Prostate gland (tissue), 2 donors: ENCODE data around the gene KYAT1. TPM values are rescaled to one million over a fixed set of nuclear protein-coding genes. Genes with fewer than 3 reads are reported as not detected.
"Not testable (repeated sequence)": the region's sequence is repeated elsewhere in the genome, so short reads cannot be mapped to it uniquely, and the experiment has no call there.

ENCODE experiments used
- DNase-seq: peaks from one replicate; pipeline ENCODE4 v3.0.0-alpha.2; 2019; ENCODE audit warnings: low spot score
- H3K27ac ChIP-seq, 2 donors: fragments of 200-600 bp; sonication (generic); 2 replicates each; pipeline ENCODE4 v1.5.1; 2017 to 2019
- H3K27me3 ChIP-seq: fragments of 200-600 bp; sonication (generic); replicated peaks from 2 replicates; pipeline ENCODE4 v1.5.1; 2019; ENCODE audit not compliant: insufficient read depth
- H3K36me3 ChIP-seq, 2 donors: fragments of 200-600 bp; sonication (generic); 1 replicate in 1 of 2; 2 replicates in 1 of 2; pipeline versions ENCODE4 v1.5.1 to v1.8.1; 2017 to 2019
- H3K4me1 ChIP-seq: fragments of 200-600 bp; sonication (generic); replicated peaks from 2 replicates; pipeline ENCODE4 v1.5.1; 2019
- H3K4me3 ChIP-seq, 2 donors: fragments of 200-600 bp; sonication (generic); 2 replicates each; pipeline ENCODE4 v1.5.1; 2017 to 2019
- H3K9me3 ChIP-seq: fragments of 200-600 bp; sonication (generic); 2 replicates; pipeline ENCODE4 v1.5.1; 2017
- POLR2A ChIP-seq: fragments of 450-650 bp; IDR thresholded peaks from one replicate; pipeline ENCODE4 v1.6.1; 2016; ENCODE audit warnings: antibody characterized with exemption, mild to moderate bottlenecking
- POLR2AphosphoS5 ChIP-seq: sonication (generic); formaldehyde crosslinking; IDR thresholded peaks from one replicate; pipeline ENCODE4 v1.6.1; 2017; ENCODE audit warnings: antibody characterized with exemption
- WGBS: methylation state at CpG from one replicate; pipeline ENCODE4 v1.1.5; 2018; 5-methylcytosine and 5-hydroxymethylcytosine counted together
- intact Hi-C: fragments of 100-400 bp; cut with DNase I; formaldehyde crosslinking; loops from one replicate; pipeline ENCODE4 v1.14.2; 2022
- total RNA-seq, 2 donors: library from RNA; depleted of rRNA; stranded (reverse); fragments of >200 nt; gene quantifications; one replicate each; pipeline ENCODE4 v1.1.0, GENCODE V29; 2016
- TF ChIP-seq, protein P1 (sequence below), 4 experiments: fragments of 200-600 bp in 2 of 4; fragments of 450-650 bp in 2 of 4; sonication (generic) in 2 of 4; IDR thresholded peaks; 1 replicate in 3 of 4; 2 replicates in 1 of 4; pipeline ENCODE4 v1.5.1; 2016 to 2019; ENCODE audit warnings: antibody characterized with exemption in 4 of 4, mild to moderate bottlenecking in 2 of 4, moderate library complexity in 2 of 4

KYAT1 gene
- total RNA-seq, 2 donors from 2014 or later = 13.1 to 24.1 TPM

DNA sequence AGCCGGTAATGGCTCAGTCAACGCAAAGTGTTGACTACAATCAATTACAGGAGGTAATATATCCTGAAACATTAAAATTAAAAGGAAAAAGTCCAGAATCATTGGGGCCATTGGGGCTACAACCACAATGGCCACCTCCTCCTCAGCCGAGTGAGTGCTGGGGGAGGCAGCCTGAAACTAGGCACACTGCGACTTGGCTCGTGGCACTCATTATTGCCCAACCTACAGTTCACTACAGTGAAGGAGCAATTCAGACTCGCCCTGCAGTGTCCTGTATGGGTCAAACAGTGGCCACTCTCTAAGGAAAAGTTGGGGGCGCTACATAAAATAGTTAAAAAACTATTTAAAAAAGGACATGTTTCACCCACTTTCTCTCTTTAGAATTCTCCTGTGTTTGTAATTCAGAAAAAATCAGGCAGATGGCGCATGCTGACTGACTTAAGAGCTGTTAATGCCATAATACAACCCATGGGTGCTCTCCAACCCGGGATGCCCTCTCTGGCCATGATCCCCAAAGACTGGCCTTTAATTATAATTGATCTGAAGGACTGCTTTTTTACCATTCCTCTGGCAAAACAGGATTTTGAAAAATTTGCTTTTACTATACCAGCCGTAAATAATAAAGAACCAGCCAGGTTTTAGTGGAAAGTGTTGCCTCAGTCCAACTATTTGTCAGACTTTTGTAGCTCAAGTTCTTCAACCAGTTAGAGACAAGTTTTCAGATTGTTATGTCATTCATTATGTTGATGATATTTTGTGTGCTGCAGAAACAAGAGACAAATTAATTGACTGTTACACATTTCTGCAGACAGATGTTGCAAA is 29.8 kb downstream of the KYAT1 start:
- H3K27ac ChIP-seq = peak overlapping the region; percentile 20 to 32
- H3K4me1 ChIP-seq, H3K9me3 ChIP-seq, H3K27me3 ChIP-seq, H3K4me3 ChIP-seq, H3K36me3 ChIP-seq, intact Hi-C loops: not testable (repeated sequence)
- DNase-seq = peak; percentile 62
- TF ChIP-seq, protein P1, sequence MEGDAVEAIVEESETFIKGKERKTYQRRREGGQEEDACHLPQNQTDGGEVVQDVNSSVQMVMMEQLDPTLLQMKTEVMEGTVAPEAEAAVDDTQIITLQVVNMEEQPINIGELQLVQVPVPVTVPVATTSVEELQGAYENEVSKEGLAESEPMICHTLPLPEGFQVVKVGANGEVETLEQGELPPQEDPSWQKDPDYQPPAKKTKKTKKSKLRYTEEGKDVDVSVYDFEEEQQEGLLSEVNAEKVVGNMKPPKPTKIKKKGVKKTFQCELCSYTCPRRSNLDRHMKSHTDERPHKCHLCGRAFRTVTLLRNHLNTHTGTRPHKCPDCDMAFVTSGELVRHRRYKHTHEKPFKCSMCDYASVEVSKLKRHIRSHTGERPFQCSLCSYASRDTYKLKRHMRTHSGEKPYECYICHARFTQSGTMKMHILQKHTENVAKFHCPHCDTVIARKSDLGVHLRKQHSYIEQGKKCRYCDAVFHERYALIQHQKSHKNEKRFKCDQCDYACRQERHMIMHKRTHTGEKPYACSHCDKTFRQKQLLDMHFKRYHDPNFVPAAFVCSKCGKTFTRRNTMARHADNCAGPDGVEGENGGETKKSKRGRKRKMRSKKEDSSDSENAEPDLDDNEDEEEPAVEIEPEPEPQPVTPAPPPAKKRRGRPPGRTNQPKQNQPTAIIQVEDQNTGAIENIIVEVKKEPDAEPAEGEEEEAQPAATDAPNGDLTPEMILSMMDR (IDR thresholded peaks at IDR 0.05) = peak; percentile 13 to 92 (median 74)
- TF ChIP-seq POLR2AphosphoS5 = peak; percentile 44
- WGBS = 70% methylated on average over 10 of the region's 10 CpGs

DNA sequence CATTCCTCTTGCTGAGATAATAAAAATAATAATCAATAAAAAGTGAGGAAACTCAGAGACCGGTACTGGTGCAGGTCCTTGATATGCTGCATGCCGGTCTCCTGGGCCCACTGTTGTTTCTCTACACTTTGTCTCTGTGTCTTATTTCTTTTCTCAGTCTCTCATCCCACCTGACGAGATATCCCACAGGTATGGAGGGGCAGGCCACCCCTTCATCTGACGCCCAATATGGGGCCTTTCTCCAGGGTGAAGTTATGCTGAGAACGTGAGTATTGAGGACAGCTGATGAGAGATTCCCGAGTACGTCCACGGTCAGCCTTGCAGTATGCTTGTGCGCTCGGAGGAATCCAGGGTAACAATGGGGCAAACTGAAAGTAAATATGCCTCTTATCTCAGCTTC is 30.7 kb downstream of the KYAT1 start:
- H3K9me3 ChIP-seq, intact Hi-C loops, DNase-seq, H3K4me3 ChIP-seq, H3K36me3 ChIP-seq, H3K27me3 ChIP-seq, H3K27ac ChIP-seq, H3K4me1 ChIP-seq: not testable (repeated sequence)
- 93% methylated on average over 10 of the region's 10 CpGs for WGBS

DNA sequence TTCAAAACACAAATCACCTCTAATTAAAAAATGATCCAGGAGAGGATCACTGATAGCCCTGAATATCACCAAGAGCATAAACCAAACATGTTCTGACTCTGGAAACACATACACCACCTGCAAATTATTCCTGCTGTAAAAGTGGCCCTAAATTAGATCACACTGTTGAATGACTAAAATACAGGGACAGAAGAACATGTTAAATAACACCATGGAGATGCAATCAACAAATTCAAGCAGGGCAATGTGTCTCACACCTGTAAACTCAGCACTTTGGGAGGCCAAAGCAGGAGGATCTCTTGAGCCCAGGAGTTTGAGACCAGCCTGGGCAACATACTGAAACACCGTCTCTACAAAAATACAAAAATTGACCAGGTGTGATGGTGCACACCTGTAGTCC is 33.9 kb downstream of the KYAT1 start:
- Histone ChIP-seq H3K9me3 (no peaks in the 10 kb centered on the region), H3K36me3 (no peaks in the 10 kb centered on the region), H3K4me3 (no peak overlapping the region), H3K27ac (no peak overlapping the region), H3K4me1 (no peaks in the 10 kb centered on the region), H3K27me3 (no peaks in the 10 kb centered on the region)
- no peak for TF ChIP-seq POLR2AphosphoS5
- TF ChIP-seq, protein P1 (IDR thresholded peaks at IDR 0.05) = no peak
- no peak for TF ChIP-seq POLR2A
- no peak for DNase-seq
- 100% methylated on average over 1 of the region's 1 CpG for WGBS
- intact Hi-C loops = no loop called here

DNA sequence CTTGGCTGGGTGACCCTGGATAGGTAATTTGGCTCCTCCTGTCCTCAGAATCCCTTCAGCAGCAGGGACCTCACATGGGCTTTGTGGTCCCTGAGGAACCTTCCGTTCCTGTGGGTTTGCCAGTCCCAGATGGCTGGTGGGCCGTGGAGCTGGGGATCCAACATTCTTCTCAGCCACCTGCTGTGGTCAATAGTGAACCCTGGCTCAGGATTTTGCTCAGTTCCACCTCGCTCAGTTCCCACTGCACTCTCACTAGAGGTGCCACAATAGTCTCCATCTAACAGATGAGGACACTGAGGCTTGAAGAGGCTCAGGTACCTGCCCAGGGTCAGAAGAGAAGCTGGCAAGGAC is 35.1 kb downstream of the KYAT1 start:
- intact Hi-C loops = no loop called here
- Histone ChIP-seq H3K27me3 (no peaks in the 10 kb centered on the region), H3K27ac (no peak overlapping the region), H3K9me3 (no peaks in the 10 kb centered on the region), H3K4me1 (no peaks in the 10 kb centered on the region), H3K36me3 (no peaks in the 10 kb centered on the region), H3K4me3 (no peak overlapping the region)
- DNase-seq = no peak
- TF ChIP-seq POLR2A = no peak
- TF ChIP-seq, protein P1 (IDR thresholded peaks at IDR 0.05) = no peak
- TF ChIP-seq POLR2AphosphoS5 = no peak
- WGBS = 94% methylated on average over 3 of the region's 3 CpGs

DNA sequence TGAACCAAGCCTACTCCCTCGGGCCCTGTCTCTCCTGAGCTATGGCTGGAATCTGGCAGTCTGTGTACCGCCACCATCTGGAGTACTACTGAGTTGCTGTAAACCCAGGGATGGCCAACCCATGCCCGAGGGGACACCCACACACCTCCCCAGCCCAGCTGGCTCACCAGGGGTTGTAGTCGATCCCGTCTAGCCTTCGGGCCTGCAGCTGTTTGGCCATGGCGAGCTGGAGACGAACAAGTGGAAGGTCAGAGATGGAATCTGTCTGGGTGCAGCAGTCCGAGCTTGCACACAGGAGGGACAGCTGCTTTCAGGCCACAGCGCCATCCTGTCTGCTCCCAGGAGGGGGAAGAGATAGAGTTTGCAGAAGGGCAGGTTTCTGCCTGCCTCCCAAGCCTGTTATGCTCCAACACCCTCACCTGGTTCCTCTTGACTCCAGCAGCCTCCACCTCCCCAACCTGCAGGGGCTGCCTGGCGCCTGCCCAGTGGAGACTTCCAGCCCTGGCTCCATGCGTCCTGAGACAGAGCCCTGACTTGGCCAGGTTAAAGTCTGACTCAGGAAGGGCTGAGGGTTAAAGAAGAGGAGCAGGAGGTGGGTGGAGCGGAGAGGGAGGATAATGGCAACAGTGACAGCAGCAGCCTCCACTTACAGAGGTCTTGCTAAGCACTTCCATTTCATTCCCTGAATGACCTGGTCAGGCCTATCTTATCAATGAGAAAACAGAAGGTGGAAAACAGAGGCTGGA is 36.4 kb downstream of the KYAT1 start:
- intact Hi-C loops = no loop called here
- TF ChIP-seq POLR2A (no peak), POLR2AphosphoS5 (peak; percentile 17)
- TF ChIP-seq, protein P1 (IDR thresholded peaks at IDR 0.05) = peak in 2 of 4 experiments; percentile 21 to 22
- 43% methylated on average over 13 of the region's 13 CpGs for whole genome bisulfite sequencing
- no peaks in the 10 kb centered on the region for H3K9me3 ChIP-seq
- no peaks in the 10 kb centered on the region for H3K36me3 ChIP-seq
- H3K27ac ChIP-seq = peak overlapping the region; percentile 53 to 59
- no peaks in the 10 kb centered on the region for H3K4me1 ChIP-seq
- no peaks in the 10 kb centered on the region for H3K27me3 ChIP-seq
- no peak overlapping the region for H3K4me3 ChIP-seq
- DNase-seq = peak; percentile 62

DNA sequence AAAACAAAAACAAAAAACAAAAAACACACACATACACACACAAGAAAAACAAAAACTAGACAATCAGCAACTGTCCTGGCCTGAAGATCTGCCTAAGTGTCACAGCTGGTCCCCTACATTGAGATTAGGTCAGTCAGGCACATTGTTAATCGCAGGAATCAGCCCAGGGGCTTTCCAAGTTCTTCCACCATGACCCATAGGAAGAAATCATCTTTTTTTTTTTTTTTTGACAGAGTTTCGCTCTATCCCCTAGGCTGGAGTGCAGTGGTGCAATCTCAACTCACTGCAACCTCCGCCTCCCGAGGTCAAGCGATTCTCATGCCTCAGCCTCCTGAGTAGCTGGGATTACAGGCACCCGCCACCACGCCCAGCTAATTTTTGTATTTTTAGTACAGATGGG is 38.6 kb downstream of the KYAT1 start:
- DNase-seq, intact Hi-C loops: not testable (repeated sequence)
- 99% methylated on average over 7 of the region's 7 CpGs for WGBS

More for the DNA sequence above, 38.6 kb downstream of the KYAT1 start:
- H3K9me3 ChIP-seq, H3K27ac ChIP-seq, H3K27me3 ChIP-seq, H3K4me1 ChIP-seq, H3K36me3 ChIP-seq, H3K4me3 ChIP-seq: not testable (repeated sequence)
